ENCODE results near the gene MSI2.
A peak's percentile ranks its signal among the peaks of the same experiment; 100 is the strongest.
"Not testable (repeated sequence)": the region's sequence is repeated elsewhere in the genome, so short reads cannot be mapped to it uniquely, and the experiment has no call there.

Gene MSI2

GRCh38 chr17:57255776-57256681 is at the start of gene MSI2:
TSS of gene MSI2 (plus strand) at chr17:57256523. CDS start at chr17:57256743, 220 bp downstream.
- DNase-seq (ENCODE audit: low spot score) = peak; percentile 86

GRCh38 chr17:57206928-57207327 is 49.4 kb upstream of the MSI2 start:
- no peak for DNase-seq (ENCODE audit: low spot score)

DNA sequence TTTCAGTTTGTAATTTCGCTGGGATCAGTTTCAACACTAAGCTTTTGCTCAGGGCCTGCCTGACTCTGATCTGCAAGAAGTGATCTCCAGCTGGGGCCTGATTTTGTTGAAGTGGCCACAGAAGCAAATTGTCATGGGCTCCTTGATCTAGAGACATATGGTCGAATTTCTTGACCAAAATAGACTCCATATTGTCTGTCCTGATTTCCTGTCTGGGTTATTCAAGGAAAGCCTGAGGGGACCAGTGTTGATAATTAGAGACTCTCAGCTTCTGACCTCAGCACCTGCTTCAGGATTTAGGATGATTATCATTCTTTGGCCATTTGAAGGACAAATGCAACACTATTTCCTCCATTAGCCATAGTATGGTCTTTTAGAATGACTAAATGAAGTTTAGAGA is 48.9 kb upstream of the MSI2 start:
- no peak for DNase-seq (ENCODE audit: low spot score)

DNA sequence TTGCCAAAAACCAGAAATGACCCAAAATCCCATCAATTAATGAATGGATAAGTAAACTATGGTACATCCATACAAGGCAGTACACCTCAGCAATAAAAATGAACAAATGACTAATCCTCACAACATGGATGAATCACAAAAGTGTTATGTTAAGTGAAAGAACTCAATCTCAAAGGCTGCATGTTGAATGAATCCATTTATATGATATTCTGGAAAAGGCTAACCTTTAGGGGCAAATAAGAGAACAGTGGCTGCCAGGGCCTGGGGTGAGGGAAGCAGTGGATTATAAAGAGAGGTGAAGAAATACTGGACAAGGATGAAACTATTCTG is 46.1 kb upstream of the MSI2 start:
- DNase-seq (ENCODE audit: low spot score) = no peak

- no peak for DNase-seq (ENCODE audit: low spot score)
Observed at GRCh38 chr17:57210972-57211411, 45.3 kb upstream of the MSI2 start.

GRCh38 chr17:57211543-57211942 is 44.8 kb upstream of the MSI2 start:
- no peak for DNase-seq (ENCODE audit: low spot score)

- no peak for DNase-seq (ENCODE audit: low spot score)
Observed at GRCh38 chr17:57213180-57213825, 43.0 kb upstream of the MSI2 start.

DNA sequence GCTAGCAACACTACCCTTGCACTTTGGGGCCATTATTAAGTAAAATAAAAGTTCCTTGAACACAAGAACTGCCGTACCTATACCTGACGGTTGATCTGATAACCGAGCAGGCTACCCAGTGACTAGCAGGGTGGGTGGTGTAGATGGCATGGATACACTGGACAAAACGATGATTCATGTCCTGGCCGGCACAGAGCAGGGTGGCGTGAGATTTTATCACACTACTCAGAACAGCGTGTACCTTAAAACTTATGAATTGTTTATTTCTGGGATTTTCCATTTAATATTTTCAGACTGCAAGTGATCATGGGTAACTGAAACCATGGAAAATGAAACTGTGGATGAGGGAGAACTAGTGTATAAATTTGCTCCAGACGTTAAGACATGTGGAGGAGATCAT is 41.0 kb upstream of the MSI2 start:
- no peak for DNase-seq (ENCODE audit: low spot score)

- DNase-seq (ENCODE audit: low spot score) = no peak
Observed at GRCh38 chr17:57221366-57222350, 34.7 kb upstream of the MSI2 start.

- DNase-seq (ENCODE audit: low spot score) = not testable (repeated sequence)
Observed at GRCh38 chr17:57222422-57222821, 33.9 kb upstream of the MSI2 start.

GRCh38 chr17:57225127-57225526 is 31.2 kb upstream of the MSI2 start:
- no peak for DNase-seq (ENCODE audit: low spot score)

- no peak for DNase-seq (ENCODE audit: low spot score)
Observed at GRCh38 chr17:57226793-57227192, 29.5 kb upstream of the MSI2 start.

GRCh38 chr17:57228911-57229310 is 27.4 kb upstream of the MSI2 start:
- DNase-seq (ENCODE audit: low spot score) = no peak

DNA sequence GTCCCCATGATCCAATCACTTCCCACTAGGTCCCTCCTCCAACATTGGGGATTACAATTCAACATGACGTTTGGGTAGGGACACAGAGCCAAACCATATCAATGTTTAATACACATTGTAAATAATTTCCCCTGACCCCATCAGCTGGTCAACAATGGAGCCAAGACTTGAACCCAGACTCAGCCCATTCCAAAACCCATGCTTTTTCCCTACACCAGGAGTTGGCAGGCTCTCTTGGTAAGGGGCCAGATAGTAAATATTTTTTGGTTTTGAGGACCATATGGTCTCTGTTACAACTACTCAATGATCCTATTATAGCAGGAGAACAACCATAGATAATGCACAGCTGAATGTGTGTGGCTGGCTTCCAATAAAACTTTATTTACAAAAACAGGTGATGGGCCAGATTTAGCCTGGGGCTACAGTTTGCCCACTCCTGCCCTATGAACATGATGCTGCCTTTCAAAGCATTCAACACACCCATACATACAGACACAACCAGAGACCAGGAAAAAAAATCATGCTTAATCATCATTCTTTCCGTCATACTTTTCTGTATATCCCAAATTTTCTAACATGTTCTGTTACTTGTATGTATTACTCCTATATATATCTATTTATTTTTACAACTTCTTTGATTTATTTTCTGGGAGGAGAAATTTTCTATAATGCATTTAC is 22.1 kb upstream of the MSI2 start:
- no peak for DNase-seq (ENCODE audit: low spot score)

- no peak for DNase-seq (ENCODE audit: low spot score)
Observed at GRCh38 chr17:57234739-57235092, 21.6 kb upstream of the MSI2 start.

DNA sequence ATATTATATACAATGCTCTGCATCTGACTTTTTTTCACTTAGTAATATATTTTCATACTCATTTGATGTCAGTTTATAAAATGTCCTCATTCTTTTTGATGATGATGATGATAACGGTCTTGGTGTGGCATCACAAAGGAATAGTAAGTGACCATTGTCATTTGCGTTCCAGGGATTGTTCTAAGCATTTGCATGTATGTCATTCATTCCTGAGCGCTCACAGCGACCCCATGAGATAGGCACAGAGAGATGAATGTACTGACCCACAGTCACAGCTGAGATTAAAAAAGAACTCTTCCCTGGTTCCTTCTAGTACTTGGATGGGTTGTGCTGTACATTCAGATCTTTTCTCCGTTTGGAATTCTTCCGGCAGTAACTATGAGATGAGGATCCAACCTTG is 21.2 kb upstream of the MSI2 start:
- no peak for DNase-seq (ENCODE audit: low spot score)

GRCh38 chr17:57236686-57237299 is 19.5 kb upstream of the MSI2 start:
- no peak for DNase-seq (ENCODE audit: low spot score)

DNA sequence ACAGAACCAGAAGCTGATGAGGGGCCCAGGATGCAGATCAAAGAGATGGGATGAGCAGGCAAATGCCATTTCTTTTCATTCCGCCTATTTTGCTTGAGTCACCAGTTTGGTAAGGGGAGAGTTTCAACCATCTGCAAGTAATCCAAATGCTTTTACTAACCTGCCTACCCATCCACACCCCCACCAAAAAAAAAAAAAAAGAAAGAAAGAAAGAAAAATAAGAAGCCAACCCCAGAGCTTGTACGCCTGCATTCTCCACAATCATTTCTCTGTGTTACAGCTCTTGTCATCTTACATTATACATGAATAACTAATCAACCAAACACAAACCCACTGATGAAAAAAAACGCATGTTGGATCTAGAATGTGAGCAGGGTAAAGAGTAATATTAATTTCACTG is 15.7 kb upstream of the MSI2 start:
- no peak for DNase-seq (ENCODE audit: low spot score)

DNA sequence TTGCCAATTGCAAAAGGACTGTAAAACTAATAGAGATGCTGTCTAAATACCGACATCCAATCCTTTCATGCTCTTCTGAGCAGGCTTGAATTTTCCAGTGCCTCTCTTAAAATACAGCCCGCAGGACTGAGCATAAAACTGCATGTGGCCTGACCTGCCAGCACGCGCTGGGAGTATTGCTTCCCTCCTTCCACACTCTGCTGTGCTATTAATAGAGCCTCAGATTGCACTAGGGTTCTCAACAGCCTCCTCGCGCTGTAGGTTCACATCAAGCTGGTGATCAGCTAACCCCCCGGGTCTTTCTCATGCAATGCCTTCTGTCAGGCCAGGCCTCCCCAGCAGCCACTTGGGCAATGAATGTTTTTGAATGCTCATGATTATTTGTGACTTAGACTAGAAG is 14.2 kb upstream of the MSI2 start:
- no peak for DNase-seq (ENCODE audit: low spot score)

DNA sequence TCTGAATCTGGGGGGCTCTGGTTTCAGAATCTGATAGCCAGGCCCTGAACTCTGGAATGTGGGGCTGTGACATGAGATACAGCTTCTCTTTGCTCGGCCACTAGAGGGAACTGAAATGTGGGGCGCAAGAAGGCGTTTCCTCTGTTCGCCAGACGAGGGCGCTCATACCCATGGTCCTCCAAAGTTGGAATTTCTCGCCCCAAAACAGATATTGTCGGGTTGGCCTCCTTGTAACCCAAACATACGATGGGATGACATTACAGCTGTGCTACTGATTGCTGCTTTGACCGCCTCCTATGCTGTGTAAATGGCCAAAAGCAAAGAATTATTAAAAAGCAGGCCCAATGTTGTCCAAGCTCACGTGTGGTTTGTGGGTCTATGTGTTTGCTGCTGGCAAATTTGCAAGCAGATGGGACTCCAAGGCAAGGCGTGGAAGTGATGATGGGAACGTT is 13.1 kb upstream of the MSI2 start:
- DNase-seq (ENCODE audit: low spot score) = peak; percentile 80

- no peak for DNase-seq (ENCODE audit: low spot score)
Observed at GRCh38 chr17:57245786-57246185, 10.5 kb upstream of the MSI2 start.

Data from hematopoietic multipotent progenitor cell treated with erythropoietin and hydrocortisone succinate and interleukin-3 and kit ligand, for 17 days (in vitro differentiated cells).